ENCODE measurements around the gene LIME1.
"Not testable (repeated sequence)": the region's sequence is repeated elsewhere in the genome, so short reads cannot be mapped to it uniquely, and the experiment has no call there.

Gene LIME1

DNA sequence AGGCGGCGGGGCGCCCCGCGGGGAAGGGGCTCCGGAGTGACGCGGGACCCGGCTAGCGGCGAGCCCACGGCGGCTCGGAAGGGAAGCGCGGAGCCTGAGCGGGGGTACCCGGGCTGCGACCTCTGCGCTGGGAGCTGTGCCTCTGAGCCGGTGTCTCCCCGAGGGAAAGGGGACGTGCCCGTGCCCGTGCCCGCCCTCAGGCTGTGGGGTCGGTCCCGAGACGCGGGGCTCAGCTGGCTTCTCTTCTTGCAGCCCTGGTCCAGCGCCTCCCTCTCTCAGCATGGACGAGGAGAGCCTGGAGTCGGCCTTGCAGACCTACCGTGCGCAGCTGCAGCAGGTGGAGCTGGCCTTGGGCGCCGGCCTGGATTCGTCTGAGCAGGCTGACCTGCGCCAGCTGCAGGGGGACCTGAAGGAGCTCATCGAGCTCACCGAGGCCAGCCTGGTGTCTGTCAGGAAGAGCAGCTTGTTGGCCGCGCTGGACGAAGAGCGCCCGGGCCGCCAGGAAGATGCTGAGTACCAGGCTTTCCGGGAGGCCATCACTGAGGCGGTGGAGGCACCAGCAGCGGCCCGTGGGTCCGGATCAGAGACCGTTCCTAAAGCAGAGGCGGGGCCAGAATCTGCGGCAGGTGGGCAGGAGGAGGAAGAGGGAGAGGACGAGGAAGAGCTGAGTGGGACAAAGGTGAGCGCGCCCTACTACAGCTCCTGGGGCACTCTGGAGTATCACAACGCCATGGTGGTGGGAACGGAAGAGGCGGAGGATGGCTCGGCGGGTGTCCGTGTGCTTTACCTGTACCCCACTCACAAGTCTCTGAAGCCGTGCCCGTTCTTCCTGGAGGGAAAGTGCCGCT lies 27.9 kb upstream of the LIME1 start:
- peak in 1 of 3 donors; percentile 31 for DNase-seq

DNA sequence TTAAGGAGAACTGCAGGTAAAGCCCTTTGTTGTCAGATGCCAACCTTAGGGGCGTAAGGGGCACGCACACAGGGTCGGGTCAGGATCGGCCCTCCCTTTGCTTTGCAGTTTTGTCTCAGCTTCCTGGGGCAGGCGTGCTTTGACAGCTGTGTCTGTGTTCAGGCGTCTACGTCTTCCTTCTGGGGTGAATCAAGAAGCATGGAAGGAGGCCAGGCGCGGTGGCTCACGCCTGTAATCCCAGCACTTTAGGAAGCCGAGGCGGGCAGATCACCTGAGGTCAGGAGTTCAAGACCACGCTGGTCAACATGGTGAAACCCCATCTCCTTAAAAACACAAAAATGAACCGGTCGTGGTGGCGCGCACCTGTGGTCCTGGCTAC lies 27.3 kb upstream of the LIME1 start:
- no peak for DNase-seq

- DNase-seq = no peak
Observed at GRCh38 chr20:63711085-63711645, 25.3 kb upstream of the LIME1 start.

GRCh38 chr20:63712191-63712590 lies 24.3 kb upstream of the LIME1 start:
- no peak for DNase-seq

DNA sequence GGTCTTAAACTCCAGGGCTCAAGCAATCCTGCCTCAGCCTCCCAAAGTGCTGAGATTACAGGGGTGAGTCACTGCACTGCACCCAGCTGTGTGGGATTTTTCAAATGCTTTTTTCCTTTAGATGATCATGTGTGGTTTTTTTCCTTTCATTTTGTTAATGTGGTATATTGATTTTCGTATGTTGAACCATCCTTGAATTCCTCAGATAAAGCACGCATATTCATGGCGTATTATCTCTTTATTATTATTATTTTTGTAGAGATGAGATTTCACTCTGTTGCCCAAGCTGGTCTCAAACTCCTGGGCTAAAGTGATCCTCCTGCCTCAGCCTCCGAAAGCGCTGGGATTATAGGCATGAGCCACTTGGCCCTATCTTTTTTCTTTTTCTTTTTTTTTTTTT lies 21.6 kb upstream of the LIME1 start:
- DNase-seq = no peak

DNA sequence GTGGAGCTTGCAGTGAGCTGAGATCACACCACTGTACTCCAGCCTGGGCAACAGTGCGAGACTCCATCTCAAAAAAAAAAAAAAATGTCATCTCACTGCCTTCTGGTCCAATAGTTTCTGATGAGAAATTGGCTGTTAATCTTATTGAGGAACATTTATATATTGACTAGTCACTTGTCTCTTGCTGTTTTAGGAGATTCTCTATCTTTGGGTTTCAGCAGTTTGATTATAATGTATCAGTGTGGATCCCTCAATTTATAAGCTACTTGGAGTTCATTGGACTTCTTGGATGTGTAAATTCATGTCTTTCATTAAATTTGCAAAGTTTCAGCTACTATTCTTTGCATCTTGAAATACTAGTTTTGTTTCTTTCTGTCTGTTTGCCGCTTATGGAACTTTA lies 17.5 kb upstream of the LIME1 start:
- DNase-seq = no peak

DNA sequence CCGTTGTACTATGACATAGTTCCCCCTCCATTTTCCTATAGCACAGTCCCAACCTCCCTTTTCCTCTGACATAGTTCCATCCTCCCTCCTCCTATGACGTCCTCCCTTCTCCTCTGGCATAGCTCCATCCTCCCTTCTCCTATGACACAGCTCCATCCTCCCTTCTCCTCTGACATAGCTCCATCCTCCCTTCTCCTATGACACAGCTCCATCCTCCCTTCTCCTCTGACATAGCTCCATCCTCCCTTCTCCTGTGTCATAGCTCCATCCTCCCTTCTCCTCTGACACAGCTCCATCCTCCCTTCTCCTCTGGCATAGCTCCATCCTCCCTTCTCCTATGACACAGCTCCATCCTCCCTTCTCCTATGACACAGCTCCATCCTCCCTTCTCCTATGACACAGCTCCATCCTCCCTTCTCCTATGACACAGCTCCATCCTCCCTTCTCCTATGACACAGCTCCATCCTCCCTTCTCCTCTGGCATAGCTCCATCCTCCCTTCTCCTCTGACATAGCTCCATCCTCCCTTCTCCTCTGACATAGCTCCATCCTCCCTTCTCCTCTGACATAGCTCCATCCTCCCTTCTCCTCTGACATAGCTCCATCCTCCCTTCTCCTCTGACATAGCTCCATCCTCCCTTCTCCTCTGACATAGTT lies 13.4 kb upstream of the LIME1 start:
- DNase-seq = not testable (repeated sequence)

DNA sequence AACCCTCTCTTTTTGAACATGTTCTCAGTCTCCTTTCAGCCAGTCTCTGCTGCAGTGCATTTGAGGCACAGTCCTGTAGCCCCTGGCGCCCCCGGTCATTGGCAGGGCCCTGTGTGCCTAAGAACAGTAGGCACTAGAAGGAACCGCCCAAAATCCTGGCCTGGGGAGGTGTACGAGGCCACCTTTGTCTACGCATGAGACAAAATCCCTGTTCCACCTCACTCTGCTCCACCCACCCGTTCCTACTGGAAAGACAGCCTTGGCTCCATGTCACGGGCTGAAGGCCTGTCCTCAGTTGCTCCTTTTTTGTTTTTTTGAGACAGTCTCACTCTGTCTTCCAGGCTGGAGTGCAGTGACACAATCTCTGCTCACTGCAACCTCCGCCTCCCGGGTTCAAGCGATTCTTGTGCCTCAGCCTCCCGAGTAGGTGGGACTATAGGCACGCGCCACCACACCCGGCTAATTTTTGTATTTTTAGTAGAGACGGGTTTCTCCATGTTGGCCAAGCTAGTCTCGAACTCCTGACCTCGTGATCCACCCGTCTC lies 6.2 kb upstream of the LIME1 start:
- DNase-seq = peak in 1 of 3 donors; percentile 16

- no peak for DNase-seq
Observed at GRCh38 chr20:63731410-63731809, 5.1 kb upstream of the LIME1 start.

DNA sequence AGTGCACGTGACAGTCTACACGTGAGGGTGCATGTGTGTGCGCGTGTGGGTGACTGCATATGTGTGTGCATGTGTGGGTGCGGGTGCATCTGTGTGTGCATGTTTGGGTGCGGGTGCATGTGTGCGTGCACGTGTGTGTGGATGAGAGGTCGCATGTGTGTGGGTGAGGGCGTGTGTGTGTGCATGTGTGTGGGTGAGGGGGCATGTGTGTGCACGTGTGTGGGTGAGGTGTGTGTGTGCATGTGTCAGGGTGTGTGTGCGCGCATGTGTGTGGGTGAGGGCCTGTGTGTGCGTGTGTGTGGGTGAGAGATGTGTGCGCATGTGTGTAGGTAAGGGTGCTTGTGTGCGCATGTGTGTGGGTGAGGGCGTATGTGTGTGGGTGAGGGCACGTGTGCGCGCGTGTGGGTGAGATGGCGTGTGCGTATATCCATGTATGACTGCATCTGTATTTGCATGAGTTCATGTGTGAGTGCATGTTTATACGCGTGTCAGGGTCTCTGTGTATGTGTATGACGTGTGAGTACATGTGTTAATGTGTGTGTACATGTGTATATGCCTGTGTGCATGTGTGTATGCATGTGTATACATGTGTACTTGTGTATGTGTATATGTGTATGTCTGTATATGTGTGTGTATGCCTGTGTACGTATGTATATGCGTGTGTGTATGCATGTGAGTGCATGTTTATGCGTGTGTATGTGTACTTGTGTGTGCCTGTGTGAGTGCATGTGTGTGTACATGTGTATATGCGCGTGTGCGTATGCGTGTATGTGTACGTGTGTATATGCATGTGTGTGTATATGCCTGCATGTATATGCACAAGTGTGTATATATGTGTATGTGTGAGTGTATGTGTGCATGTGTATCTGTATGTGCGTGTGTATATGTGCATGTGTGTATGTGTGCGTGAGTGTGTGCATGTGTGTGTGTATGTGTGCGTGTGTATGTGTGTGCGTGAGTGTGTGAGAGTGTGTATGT lies 4.1 kb upstream of the LIME1 start:
- DNase-seq = no peak

DNA sequence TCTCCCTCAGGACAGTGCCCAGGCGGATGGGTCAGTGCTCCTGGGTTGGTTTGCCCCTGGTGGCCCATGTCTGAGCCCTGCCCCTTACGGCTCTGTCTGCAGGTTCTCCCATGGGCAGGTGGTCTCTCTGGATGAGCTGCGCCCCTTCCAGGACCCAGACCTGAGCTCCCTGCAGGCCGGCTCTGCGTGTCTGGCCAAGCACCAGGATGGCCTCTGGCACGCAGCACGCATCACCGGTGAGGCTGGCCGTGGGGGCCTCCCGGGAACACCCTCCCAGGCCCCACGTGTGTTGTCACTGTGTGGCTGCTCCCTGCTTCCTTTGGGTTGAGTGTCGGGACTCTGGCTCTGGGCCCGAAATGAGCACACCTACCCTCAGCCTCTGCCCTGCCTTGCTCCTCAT lies 3.3 kb upstream of the LIME1 start:
- no peak for DNase-seq

- DNase-seq = no peak
Observed at GRCh38 chr20:63733579-63734081, 2.8 kb upstream of the LIME1 start.

DNA sequence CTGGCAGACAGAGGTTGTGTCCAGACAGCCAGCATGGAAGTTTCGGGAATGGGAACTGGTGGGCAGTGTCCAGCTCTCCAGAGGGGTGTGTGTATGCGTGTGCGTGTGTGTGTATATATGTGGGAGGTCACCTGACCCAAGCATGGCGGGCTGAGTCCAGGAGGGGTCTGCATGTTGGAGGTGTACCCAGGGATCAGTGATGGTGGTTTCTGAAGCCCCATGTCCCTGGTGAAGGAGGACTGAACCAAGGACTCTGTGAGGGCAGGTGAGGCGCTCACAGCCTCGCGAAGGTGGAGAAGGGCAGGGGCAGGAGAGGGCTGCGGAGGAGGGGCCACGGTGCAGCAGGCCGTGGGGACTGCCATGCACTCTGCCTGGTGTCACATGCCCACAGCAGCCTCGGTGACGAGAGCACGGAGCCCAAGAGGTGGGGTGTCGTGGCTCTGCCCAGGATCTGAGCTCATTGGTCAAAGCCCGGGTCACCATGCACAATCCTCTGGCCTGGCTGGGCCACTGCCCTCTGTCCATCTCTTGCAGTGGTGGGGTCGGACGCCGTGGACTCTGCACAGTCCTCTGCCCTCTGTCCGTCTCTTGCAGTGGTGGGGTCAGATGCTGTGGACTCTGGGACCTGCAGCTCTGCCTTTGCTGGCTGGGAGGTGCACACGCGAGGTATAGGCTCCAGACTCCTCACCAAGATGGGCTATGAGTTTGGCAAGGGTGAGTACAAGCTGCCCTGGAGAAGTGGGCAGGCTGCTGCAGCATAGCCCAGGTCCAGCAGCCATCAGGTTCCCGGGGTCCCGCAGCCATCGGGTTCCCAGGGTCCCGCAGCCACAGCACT lies 2.1 kb upstream of the LIME1 start:
- DNase-seq = no peak

DNA sequence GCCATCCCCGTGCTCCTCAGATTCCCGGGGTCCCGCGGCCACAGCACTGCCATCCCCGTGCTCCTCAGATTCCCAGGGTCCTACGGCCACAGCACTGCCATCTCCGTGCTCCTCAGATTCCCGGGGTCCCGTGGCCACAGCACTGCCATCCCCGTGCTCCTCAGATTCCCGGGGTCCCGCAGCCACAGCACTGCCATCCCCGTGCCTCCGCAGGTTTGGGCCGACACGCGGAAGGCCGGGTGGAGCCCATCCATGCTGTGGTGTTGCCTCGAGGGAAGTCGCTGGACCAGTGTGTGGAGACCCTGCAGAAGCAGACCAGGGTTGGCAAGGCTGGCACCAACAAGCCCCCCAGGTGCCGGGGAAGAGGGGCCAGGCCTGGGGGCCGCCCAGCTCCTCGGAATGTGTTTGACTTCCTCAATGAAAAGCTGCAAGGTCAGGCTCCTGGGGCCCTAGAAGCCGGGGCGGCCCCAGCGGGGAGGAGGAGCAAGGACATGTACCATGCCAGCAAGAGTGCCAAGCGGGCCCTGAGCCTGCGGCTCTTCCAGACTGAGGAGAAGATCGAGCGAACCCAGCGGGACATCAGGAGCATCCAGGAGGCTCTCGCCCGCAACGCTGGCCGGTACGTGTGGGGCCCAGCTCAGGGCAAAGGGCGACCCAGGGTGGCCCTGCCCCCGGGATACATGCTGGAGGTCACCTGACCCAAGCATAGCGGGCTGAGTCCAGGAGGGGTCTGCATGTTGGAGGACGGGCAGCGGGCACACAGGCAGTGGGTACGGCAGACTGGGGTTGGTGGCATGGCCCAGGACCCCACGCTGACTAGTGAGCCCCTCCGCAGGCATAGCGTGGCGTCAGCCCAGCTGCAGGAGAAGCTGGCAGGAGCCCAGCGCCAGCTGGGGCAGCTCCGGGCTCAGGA lies 1.3 kb upstream of the LIME1 start:
- no peak for DNase-seq

DNA sequence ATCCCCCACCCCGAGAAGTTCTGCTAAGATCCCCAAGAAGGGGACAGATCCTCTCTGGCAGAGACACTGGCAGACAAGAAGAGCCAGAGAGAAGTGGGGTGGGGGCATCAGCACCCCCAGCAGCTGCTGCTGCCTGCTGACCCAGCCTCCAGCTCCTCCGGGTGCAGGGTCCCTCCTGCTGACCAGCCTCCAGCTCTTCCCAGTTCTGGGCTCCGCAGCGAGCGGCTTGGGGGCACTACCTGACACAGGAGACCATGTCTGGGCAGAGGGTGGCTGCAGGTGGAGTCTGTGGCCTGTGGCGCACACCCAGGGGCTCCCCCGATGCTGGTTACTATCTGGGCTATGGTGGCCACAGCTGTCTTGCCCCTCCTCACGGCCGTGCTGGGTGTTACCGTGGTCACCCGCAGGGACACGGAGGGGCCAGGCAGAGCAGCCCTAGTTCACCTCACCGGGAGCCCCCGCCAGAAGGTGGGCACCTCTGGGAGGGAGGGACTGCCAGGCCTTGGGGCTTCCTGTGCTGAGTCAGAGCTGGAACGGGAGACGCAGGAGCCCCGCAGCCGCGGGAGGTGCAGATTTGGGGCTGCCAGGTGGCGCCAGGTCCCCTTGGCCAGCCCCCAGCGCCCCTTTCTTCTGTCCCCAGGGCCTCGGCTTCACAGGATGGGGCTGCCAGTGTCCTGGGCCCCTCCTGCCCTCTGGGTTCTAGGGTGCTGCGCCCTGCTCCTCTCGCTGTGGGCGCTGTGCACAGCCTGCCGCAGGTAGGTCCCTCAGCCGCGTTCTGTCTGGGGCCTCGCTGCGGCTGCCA lies 630 bp downstream of the LIME1 start:
- DNase-seq = peak in 1 of 3 donors; percentile 9

GRCh38 chr20:63737695-63737944 lies 1.2 kb downstream of the LIME1 start:
- no peak for DNase-seq

- peak in 2 of 3 donors; percentile 13 to 36 for DNase-seq
Observed at GRCh38 chr20:63737945-63738686, 1.7 kb downstream of the LIME1 start.

DNA sequence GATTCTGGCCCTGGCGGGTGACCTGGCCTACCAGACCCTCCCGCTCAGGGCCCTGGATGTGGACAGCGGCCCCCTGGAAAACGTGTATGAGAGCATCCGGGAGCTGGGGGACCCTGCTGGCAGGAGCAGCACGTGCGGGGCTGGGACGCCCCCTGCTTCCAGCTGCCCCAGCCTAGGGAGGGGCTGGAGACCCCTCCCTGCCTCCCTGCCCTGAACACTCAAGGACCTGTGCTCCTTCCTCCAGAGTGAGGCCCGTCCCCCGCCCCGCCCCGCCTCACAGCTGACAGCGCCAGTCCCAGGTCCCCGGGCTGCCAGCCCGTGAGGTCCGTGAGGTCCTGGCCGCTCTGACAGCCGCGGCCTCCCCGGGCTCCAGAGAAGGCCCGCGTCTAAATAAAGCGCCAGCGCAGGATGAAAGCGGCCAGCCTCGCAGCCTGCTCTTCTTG lies 2.2 kb downstream of the LIME1 start:
- peak in 2 of 3 donors; percentile 43 to 62 for DNase-seq
